ENCODE results near the gene RDH13.

RDH13 gene

GRCh38 chr19:55091955-55092354 is 29.0 kb upstream of the RDH13 start:
- no peak for DNase-seq (ENCODE audit: low read depth, low spot score)

- DNase-seq (ENCODE audit: low read depth, low spot score): no peak
These were observed 28.4 kb upstream of the RDH13 start for GRCh38 chr19:55091126-55091910.

- DNase-seq (ENCODE audit: low read depth, low spot score): no peak
These were observed 27.6 kb upstream of the RDH13 start for GRCh38 chr19:55090564-55090963.

GRCh38 chr19:55089342-55089944 is 26.5 kb upstream of the RDH13 start:
- DNase-seq (ENCODE audit: low read depth, low spot score): no peak

GRCh38 chr19:55088543-55089341 is 25.8 kb upstream of the RDH13 start:
- DNase-seq (ENCODE audit: low read depth, low spot score): no peak

GRCh38 chr19:55088021-55088451 is 25.1 kb upstream of the RDH13 start:
- DNase-seq (ENCODE audit: low read depth, low spot score): no peak

DNA sequence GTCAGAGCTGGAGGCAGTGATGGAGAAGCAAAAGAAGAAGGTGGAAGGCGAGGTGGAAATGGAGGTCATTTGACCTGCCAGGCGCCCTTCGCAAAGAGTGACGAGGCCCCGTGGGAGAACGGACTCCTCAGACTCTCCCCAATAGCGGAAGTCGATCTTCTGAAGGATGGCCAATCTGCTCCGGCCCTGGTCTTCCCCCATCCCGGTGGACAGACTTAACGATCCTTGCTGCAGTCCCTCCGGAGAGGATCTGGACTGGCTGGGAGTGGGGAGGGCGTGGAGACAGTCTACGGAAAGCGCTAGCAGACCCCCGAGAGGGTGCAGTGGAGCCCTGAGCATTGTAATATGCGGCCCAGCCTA is 24.6 kb upstream of the RDH13 start:
- DNase-seq (ENCODE audit: low read depth, low spot score): no peak

DNA sequence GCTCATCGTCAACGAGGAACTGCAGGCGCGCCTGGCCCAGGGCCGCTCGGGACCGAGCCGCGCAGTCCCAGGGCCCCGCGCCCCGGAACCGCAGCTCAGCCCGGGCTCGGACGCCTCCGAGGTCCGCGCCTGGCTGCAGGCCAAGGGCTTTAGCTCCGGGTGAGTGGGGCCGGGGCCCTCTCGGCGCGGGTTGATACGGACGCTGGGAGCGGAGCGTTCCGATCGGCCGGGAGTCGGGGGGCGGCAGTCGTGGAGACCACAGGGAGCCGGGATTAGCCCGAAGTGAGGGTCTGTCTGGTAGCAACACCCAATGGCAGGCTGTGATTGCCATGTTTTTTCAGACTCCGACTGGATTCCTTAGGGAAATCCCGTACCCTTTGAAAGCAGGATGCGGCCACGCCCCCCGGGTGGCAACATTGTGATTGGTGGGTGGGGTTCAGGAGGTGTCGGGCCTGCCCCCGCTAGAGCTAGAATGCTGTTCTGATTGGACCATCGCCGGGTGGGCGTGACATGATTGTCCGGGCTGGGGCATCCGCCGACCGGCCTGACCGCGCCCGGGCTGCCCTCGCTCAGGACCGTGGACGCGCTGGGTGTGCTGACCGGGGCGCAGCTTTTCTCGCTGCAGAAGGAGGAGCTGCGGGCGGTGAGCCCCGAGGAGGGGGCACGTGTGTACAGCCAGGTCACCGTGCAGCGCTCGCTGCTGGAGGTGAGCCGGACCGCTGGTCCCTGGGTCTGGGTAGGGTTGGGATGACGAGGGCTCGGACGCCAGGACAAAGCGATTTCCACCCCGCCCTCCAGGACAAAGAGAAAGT is 24.0 kb upstream of the RDH13 start:
- peak; percentile 86 for DNase-seq (ENCODE audit: low read depth, low spot score)

- no peak for DNase-seq (ENCODE audit: low read depth, low spot score)
These were observed 23.2 kb upstream of the RDH13 start for GRCh38 chr19:55085923-55086715.

DNA sequence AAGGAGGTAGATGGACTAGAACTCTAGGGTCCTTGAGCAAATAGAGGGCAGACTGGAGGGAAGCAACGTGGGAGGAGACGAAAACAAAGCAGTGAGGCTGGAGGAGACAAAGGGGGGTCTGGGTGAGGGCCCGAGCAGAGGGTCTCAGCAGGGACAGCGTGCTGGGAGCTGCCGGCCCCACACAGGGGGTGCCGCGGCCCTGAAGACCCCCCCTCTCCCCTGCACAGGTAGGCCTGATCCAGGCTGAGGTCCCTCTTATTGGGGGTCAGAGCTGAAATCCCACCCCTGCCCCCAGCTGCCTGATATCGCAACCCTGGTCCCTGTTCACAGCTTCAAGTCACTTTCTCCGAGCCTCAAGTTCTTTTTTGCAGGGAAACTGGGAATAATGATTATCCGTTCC is 21.5 kb upstream of the RDH13 start:
- DNase-seq (ENCODE audit: low read depth, low spot score): no peak

- no peak for DNase-seq (ENCODE audit: low read depth, low spot score)
These were observed 20.3 kb upstream of the RDH13 start for GRCh38 chr19:55083004-55083850.

DNA sequence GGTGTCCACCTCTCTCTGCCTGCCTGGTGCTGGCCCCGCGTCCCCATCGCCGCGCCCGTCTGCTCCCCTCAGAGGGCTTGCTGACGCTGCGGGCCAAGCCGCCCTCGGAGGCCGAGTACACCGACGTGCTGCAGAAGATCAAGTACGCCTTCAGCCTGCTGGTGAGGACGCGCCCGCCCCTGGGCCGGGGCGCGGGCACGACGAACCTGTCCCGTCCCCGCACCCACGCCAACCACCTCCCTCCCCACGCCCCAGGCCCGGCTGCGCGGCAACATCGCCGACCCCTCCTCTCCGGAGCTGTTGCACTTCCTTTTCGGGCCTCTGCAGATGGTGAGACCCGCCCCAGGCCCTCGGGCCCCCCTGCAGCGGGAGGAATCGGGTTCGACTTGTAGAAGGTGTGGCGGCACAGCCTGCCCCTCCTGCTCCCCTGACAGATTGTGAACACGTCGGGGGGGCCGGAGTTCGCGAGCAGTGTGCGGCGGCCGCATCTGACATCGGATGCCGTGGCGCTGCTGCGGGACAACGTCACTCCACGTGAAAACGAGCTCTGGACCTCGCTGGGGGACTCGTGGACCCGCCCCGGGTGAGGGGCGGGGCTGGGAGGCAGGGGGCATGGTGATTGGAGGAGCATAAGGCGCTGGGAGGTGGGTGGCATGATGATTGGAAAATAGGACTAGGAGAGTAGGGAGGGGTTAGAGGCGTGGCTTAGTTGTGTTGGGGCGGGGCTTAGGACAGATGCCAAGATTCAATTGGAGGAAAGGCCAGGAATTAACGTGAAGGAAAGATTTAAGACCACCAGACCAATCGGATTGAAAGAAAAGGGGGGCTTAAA is 19.3 kb upstream of the RDH13 start:
- DNase-seq (ENCODE audit: low read depth, low spot score): no peak

- no peak for DNase-seq (ENCODE audit: low read depth, low spot score)
These were observed 18.7 kb upstream of the RDH13 start for GRCh38 chr19:55081770-55082019.

DNA sequence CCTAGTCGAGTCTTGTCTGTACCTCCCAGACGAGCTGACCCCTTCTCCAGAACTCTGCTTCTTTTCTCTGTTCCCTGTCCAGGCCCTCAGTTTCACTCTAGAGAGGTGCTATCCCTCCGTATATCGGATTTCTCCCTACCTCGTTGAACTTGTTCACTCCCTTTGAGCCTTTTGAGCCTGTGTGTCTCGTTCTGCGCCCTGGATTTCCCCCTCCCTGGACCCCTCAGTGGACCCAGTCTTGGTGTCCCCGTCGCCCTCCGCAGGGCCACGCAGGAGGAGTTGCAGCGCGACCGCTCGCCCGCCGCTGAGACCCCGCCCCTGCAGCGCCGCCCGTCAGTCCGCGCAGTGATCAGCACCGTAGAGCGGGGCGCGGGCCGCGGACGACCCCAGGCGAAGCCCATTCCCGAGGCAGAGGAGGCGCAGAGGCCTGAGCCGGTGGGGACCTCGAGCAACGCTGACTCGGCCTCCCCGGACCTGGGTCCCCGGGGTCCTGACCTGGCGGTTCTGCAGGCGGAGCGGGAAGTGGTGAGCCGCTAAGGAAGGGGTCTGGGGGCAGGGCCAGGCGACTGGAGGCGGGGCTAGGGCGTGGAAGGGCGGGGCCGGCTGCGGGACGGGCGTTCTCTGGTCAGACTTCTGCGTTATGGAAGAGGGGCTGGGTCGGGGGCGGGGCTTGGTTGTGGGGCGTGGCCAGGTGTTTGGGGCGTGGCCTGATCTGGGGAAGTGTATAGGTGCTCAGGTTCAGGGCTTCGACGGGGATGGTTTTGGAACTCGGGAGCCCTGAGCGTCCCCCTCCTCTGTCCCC is 18.2 kb upstream of the RDH13 start:
- DNase-seq (ENCODE audit: low read depth, low spot score): no peak

GRCh38 chr19:55080121-55080967 is 17.4 kb upstream of the RDH13 start:
- DNase-seq (ENCODE audit: low read depth, low spot score): no peak

GRCh38 chr19:55079400-55080038 is 16.6 kb upstream of the RDH13 start:
- DNase-seq (ENCODE audit: low read depth, low spot score): no peak

DNA sequence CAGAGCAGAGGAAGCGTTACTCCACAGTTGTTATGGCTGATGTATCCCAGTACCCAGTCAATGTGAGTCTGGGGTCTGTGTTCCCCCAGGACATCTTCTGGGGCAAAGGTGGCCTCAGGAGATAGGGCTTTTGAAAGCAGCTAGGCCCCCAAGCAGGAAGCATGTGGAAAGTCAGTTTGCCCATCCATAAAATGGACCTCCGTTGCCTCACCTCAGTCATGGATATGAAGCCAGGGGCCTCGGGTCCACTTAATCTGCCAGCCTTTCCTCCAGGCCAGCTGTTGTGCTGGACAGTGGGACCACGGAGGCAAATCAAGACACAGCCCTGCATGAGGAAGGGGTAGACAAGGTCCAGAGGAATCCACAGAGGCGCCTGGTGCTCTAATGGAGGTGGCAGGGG is 16.0 kb upstream of the RDH13 start:
- DNase-seq (ENCODE audit: low read depth, low spot score): no peak

All from iPS DF 19.7 (cell line).